K562 (cell line): Measurements from ENCODE around the gene MBNL2. TPM values are rescaled to one million over a fixed set of nuclear protein-coding genes. Genes with fewer than 3 reads are reported as not detected.

Experiments
- polyA plus RNA-seq, 8 experiments: library from polyadenylated mRNA; depleted of rRNA in 4 of 8; stranded (reverse) in 5 of 8; unstranded in 3 of 8; fragments of >200 nt; fragmentation: Nextera tagmentation in 2 of 8; fragmentation: Illumina TruSeq in 1 of 8; extraction: Ambion mirVana in 2 of 8; extraction: Trizol in 1 of 8; gene quantifications; 2 replicates each; pipeline versions ENCODE4 v1.2.1 to v1.2.3, GENCODE V29; 2011 to 2014; ENCODE audit warnings: inconsistent platforms in 1 of 8, missing spikeins in 1 of 8
- small RNA-seq: library from RNA; depleted of rRNA; stranded (forward); fragments of <200 nt; gene quantifications from one replicate; pipeline ENCODE3, GENCODE V24; 2014
- total RNA-seq, 7 experiments: library from RNA; depleted of rRNA in 6 of 7; stranded (reverse); fragments of >200 nt in 6 of 7; fragmentation: Illumina TruSeq in 2 of 7; extraction: Trizol in 2 of 7; gene quantifications; 2 replicates each; pipeline versions ENCODE4 v1.2.1 to v1.2.3, GENCODE V29; 2011 to 2021; ENCODE audit warnings: low replicate concordance in 1 of 7

MBNL2 gene
- total and polyA plus RNA-seq, 9 of the 15 experiments (the other 6 are each of a cell fraction or from before 2014, with no cell fraction given), result 7.0 to 24.8 (median 13.8) TPM

Small RNA genes within 50 kb of the gene (small RNA-seq; reads per million reads assigned to genes)
- not detected for gene AL442067.1
- gene RNA5SP37, result not detected

Other genes starting within 250 kb of the MBNL2 start
- not detected in 2 replicates for gene OXGR1, start 227.9 kb upstream of the MBNL2 start, total RNA-seq (2014; rRNA removed)
- not detected in 2 replicates for gene OXGR1, start 227.9 kb upstream of the MBNL2 start, total RNA-seq (2014; rRNA removed; fragmentation: Illumina TruSeq; extraction: Trizol)
- gene OXGR1, start 227.9 kb upstream of the MBNL2 start, total RNA-seq (2015; rRNA removed; fragmentation: Illumina TruSeq; extraction: Trizol), result not detected in 2 replicates
- not detected in 2 replicates for gene OXGR1, start 227.9 kb upstream of the MBNL2 start, total RNA-seq (2021)
- not detected in 2 replicates for gene OXGR1, start 227.9 kb upstream of the MBNL2 start, polyA plus RNA-seq (2011; rRNA removed)
- not detected in 2 replicates for gene OXGR1, start 227.9 kb upstream of the MBNL2 start, polyA plus RNA-seq (2014; fragmentation: Illumina TruSeq; extraction: Trizol)
- gene OXGR1, start 227.9 kb upstream of the MBNL2 start, polyA plus RNA-seq (2014; fragmentation: Nextera tagmentation; extraction: Ambion mirVana), result under 1 TPM in 1 of 2 experiments, not detected in 1; 0.03 TPM
- not detected in 2 replicates for gene OXGR1, start 227.9 kb upstream of the MBNL2 start, polyA plus RNA-seq (2014; rRNA removed)
- gene RAP2A, start 211.8 kb downstream of the MBNL2 start, total RNA-seq (2014; rRNA removed), result 4.5 and 6.3 TPM in 2 replicates
- gene RAP2A, start 211.8 kb downstream of the MBNL2 start, total RNA-seq (2014; rRNA removed; fragmentation: Illumina TruSeq; extraction: Trizol), result 9.0 and 9.1 TPM in 2 replicates
- gene RAP2A, start 211.8 kb downstream of the MBNL2 start, total RNA-seq (2015; rRNA removed; fragmentation: Illumina TruSeq; extraction: Trizol), result 7.2 and 8.3 TPM in 2 replicates
- 9.3 and 11.7 TPM in 2 replicates for gene RAP2A, start 211.8 kb downstream of the MBNL2 start, total RNA-seq (2021)
- 5.6 and 8.7 TPM in 2 replicates for gene RAP2A, start 211.8 kb downstream of the MBNL2 start, polyA plus RNA-seq (2011; rRNA removed)
- 5.2 and 5.8 TPM in 2 replicates for gene RAP2A, start 211.8 kb downstream of the MBNL2 start, polyA plus RNA-seq (2014; fragmentation: Illumina TruSeq; extraction: Trizol)
- gene RAP2A, start 211.8 kb downstream of the MBNL2 start, polyA plus RNA-seq (2014; fragmentation: Nextera tagmentation; extraction: Ambion mirVana), result 1 to 10 TPM; 1.8 to 2.3 TPM
- 2.7 and 3.2 TPM in 2 replicates for gene RAP2A, start 211.8 kb downstream of the MBNL2 start, polyA plus RNA-seq (2014; rRNA removed)